Measurements from ENCODE around the gene ADGRF4. TPM values are rescaled to one million over a fixed set of nuclear protein-coding genes. Genes with fewer than 3 reads are reported as not detected.

ADGRF4 gene
- total and polyA plus RNA-seq, 3 donors from 2014 or later = 0.12 to 0.58 (median 0.31) TPM

GRCh38 chr6:47715782-47716181 is 17.4 kb downstream of the ADGRF4 start:
- intact Hi-C loops (cut with DNase I; ENCODE audit: low total_unique reads) = no loop called here
- Histone ChIP-seq H3K27me3 (no peaks in the 10 kb centered on the region), H3K36me3 (ENCODE audit: low read depth, missing control alignments) (no peaks in the 10 kb centered on the region), H3K4me3 (no peak overlapping the region), H3K4me1 (no peaks in the 10 kb centered on the region), H3K27ac (no peak overlapping the region), H3K9me3 (no peaks in the 10 kb centered on the region)
- TF ChIP-seq CTCF (IDR thresholded peaks at IDR 0.05) (no peak), POLR2A (IDR thresholded peaks at IDR 0.05) (no peak)
- DNase-seq = no peak

GRCh38 chr6:47716207-47716606 is 17.8 kb downstream of the ADGRF4 start:
- DNase-seq = no peak
- Histone ChIP-seq H3K27ac (no peak overlapping the region), H3K36me3 (ENCODE audit: low read depth, missing control alignments) (no peaks in the 10 kb centered on the region), H3K9me3 (no peaks in the 10 kb centered on the region), H3K4me3 (no peak overlapping the region), H3K4me1 (no peaks in the 10 kb centered on the region), H3K27me3 (no peaks in the 10 kb centered on the region)
- intact Hi-C loops (cut with DNase I; ENCODE audit: low total_unique reads) = no loop called here
- 68 to 78% methylated on average over 2 of the region's 2 CpGs for WGBS, 2 donors
- TF ChIP-seq CTCF (IDR thresholded peaks at IDR 0.05) = no peak
- no peak for TF ChIP-seq POLR2A (IDR thresholded peaks at IDR 0.05)

GRCh38 chr6:47718571-47718970 is 20.2 kb downstream of the ADGRF4 start:
- H3K36me3 ChIP-seq (ENCODE audit: low read depth, missing control alignments) = no peaks in the 10 kb centered on the region
- TF ChIP-seq CTCF (IDR thresholded peaks at IDR 0.05) (no peak), POLR2A (IDR thresholded peaks at IDR 0.05) (no peak)
- WGBS, 2 donors = 0% methylated on average over 1 of the region's 1 CpG
- DNase-seq = no peak
- no peak overlapping the region for H3K4me3 ChIP-seq
- intact Hi-C loops (cut with DNase I; ENCODE audit: low total_unique reads) = no loop called here
- H3K4me1 ChIP-seq = no peaks in the 10 kb centered on the region
- no peaks in the 10 kb centered on the region for H3K9me3 ChIP-seq
- H3K27ac ChIP-seq = no peak overlapping the region
- H3K27me3 ChIP-seq = no peaks in the 10 kb centered on the region

GRCh38 chr6:47721189-47721588 is 22.8 kb downstream of the ADGRF4 start:
- H3K4me1 ChIP-seq = no peaks in the 10 kb centered on the region
- H3K27me3 ChIP-seq = no peaks in the 10 kb centered on the region
- 71 to 92% methylated on average over 4 of the region's 4 CpGs for WGBS, 2 donors
- no peak for DNase-seq
- no peaks in the 10 kb centered on the region for H3K36me3 ChIP-seq (ENCODE audit: low read depth, missing control alignments)
- H3K9me3 ChIP-seq = no peaks in the 10 kb centered on the region
- H3K4me3 ChIP-seq = no peak overlapping the region
- intact Hi-C loops (cut with DNase I; ENCODE audit: low total_unique reads) = no loop called here
- H3K27ac ChIP-seq = no peak overlapping the region
- no peak for TF ChIP-seq CTCF (IDR thresholded peaks at IDR 0.05)
- no peak for TF ChIP-seq POLR2A (IDR thresholded peaks at IDR 0.05)

GRCh38 chr6:47722194-47722593 is 23.8 kb downstream of the ADGRF4 start:
- Histone ChIP-seq H3K9me3 (no peaks in the 10 kb centered on the region), H3K4me3 (no peak overlapping the region), H3K27me3 (no peaks in the 10 kb centered on the region), H3K4me1 (no peaks in the 10 kb centered on the region), H3K36me3 (ENCODE audit: low read depth, missing control alignments) (no peaks in the 10 kb centered on the region), H3K27ac (no peak overlapping the region)
- DNase-seq = no peak
- WGBS, 2 donors = 78 to 81% methylated on average over 3 of the region's 3 CpGs
- no peak for TF ChIP-seq POLR2A (IDR thresholded peaks at IDR 0.05)
- intact Hi-C loops (cut with DNase I; ENCODE audit: low total_unique reads) = no loop called here
